ENCODE data around the gene ZNF66. TPM values are rescaled to one million over a fixed set of nuclear protein-coding genes. Genes with fewer than 3 reads are reported as not detected.
"Not testable (repeated sequence)": the region's sequence is repeated elsewhere in the genome, so short reads cannot be mapped to it uniquely, and the experiment has no call there.

ZNF66 gene
- total RNA-seq, result 7.9 and 10.7 TPM in 2 replicates

GRCh38 chr19:20776083-20777076 is at the start of gene ZNF66:
ZNF66 (plus strand) TSS chr19:20776304; CDS start chr19:20776448, 144 bp downstream.
- Mint-ChIP-seq H3K27me3 (no peaks in the 10 kb centered on the region), H3K9me3 (peaks cover 3% of the 10 kb centered on the region), H3K4me3 (peak within 1 kb of the TSS; percentile 96), H3K36me3 (ENCODE audit: low read depth) (peaks cover 34% of the 10 kb centered on the region), H3K27ac (peak within 1 kb of the TSS; percentile 95), H3K4me1 (peaks cover 4% of the 10 kb centered on the region)
- peak; percentile 98 for DNase-seq
- intact Hi-C loops (cut with micrococcal nuclease), result loop anchor here (1.0 to 10.0 kb wide), 8 partner anchors 146 to 1061 kb away; partner anchors contain the start of genes ZNF429, ZNF43, ZNF430 and ZNF431

GRCh38 chr19:20750169-20750568 is 25.9 kb upstream of the ZNF66 start:
- H3K27ac Mint-ChIP-seq; DNase-seq; H3K4me1 Mint-ChIP-seq; intact Hi-C loops (cut with micrococcal nuclease); H3K36me3 Mint-ChIP-seq (ENCODE audit: low read depth); H3K27me3 Mint-ChIP-seq; H3K4me3 Mint-ChIP-seq: not testable (repeated sequence)
- H3K9me3 Mint-ChIP-seq, result peaks cover 20% of the 10 kb centered on the region

GRCh38 chr19:20752291-20752690 is 23.8 kb upstream of the ZNF66 start:
- H3K9me3 Mint-ChIP-seq, result peaks cover 24% of the 10 kb centered on the region
- DNase-seq; H3K4me1 Mint-ChIP-seq; intact Hi-C loops (cut with micrococcal nuclease); H3K27me3 Mint-ChIP-seq; H3K4me3 Mint-ChIP-seq; H3K27ac Mint-ChIP-seq; H3K36me3 Mint-ChIP-seq (ENCODE audit: low read depth): not testable (repeated sequence)

- H3K27ac Mint-ChIP-seq; H3K4me3 Mint-ChIP-seq; H3K4me1 Mint-ChIP-seq; intact Hi-C loops (cut with micrococcal nuclease); DNase-seq; H3K27me3 Mint-ChIP-seq; H3K36me3 Mint-ChIP-seq (ENCODE audit: low read depth): not testable (repeated sequence)
- H3K9me3 Mint-ChIP-seq, result peaks cover 35% of the 10 kb centered on the region
Measured at GRCh38 chr19:20769225-20769736, 6.8 kb upstream of the ZNF66 start.

- peaks cover 61% of the 10 kb centered on the region for H3K36me3 Mint-ChIP-seq (ENCODE audit: low read depth)
- H3K4me3 Mint-ChIP-seq, result no peak overlapping the region
- intact Hi-C loops (cut with micrococcal nuclease), result no loop called here
- H3K9me3 Mint-ChIP-seq, result peaks cover 37% of the 10 kb centered on the region
- no peaks in the 10 kb centered on the region for H3K27me3 Mint-ChIP-seq
- H3K4me1 Mint-ChIP-seq, result no peaks in the 10 kb centered on the region
- no peak for DNase-seq
- H3K27ac Mint-ChIP-seq, result no peak overlapping the region
Measured at GRCh38 chr19:20787786-20788185, 11.7 kb downstream of the ZNF66 start.

- Mint-ChIP-seq H3K9me3 (peaks cover 24% of the 10 kb centered on the region), H3K4me3 (no peak overlapping the region), H3K27me3 (no peaks in the 10 kb centered on the region), H3K4me1 (no peaks in the 10 kb centered on the region), H3K27ac (no peak overlapping the region), H3K36me3 (ENCODE audit: low read depth) (peaks cover 60% of the 10 kb centered on the region)
- no peak for DNase-seq
- intact Hi-C loops (cut with micrococcal nuclease), result no loop called here
Measured at GRCh38 chr19:20791806-20792205, 15.7 kb downstream of the ZNF66 start.

GRCh38 chr19:20806311-20807262 is 30.5 kb downstream of the ZNF66 start:
- H3K4me1 Mint-ChIP-seq; H3K27ac Mint-ChIP-seq; H3K27me3 Mint-ChIP-seq; H3K4me3 Mint-ChIP-seq; DNase-seq; intact Hi-C loops (cut with micrococcal nuclease): not testable (repeated sequence)
- peaks cover 20% of the 10 kb centered on the region for H3K9me3 Mint-ChIP-seq
- H3K36me3 Mint-ChIP-seq (ENCODE audit: low read depth), result peaks cover 34% of the 10 kb centered on the region

- H3K4me3 Mint-ChIP-seq, result no peak overlapping the region
- intact Hi-C loops (cut with micrococcal nuclease), result no loop called here
- H3K27ac Mint-ChIP-seq, result no peak overlapping the region
- DNase-seq, result no peak
- no peaks in the 10 kb centered on the region for H3K27me3 Mint-ChIP-seq
- peaks cover 4% of the 10 kb centered on the region for H3K36me3 Mint-ChIP-seq (ENCODE audit: low read depth)
- no peaks in the 10 kb centered on the region for H3K4me1 Mint-ChIP-seq
- peaks cover 41% of the 10 kb centered on the region for H3K9me3 Mint-ChIP-seq
Measured at GRCh38 chr19:20840371-20840770, 64.3 kb downstream of the ZNF66 start.

Other genes with a start within 250 kb of the ZNF66 start
- gene ZNF737, start 210.5 kb upstream of the ZNF66 start, total RNA-seq, result 7.2 and 8.5 TPM in 2 replicates
- gene ZNF626, start 114.7 kb upstream of the ZNF66 start, total RNA-seq, result 1.7 and 2.7 TPM in 2 replicates
- gene ZNF85, start 146.9 kb downstream of the ZNF66 start, total RNA-seq, result 9.9 and 11.9 TPM in 2 replicates
- 21.6 and 25.1 TPM in 2 replicates for gene ZNF430, start 244.4 kb downstream of the ZNF66 start, total RNA-seq

Data from activated CD4-positive, alpha-beta T cell treated with anti-CD3 and anti-CD28 coated beads, Interleukin-2, amount 10 ng/mL, durations not matched to agents 24 days and 14 days (primary cell).